Measurements from ENCODE around the gene RHEBL1. TPM values are rescaled to one million over a fixed set of nuclear protein-coding genes. Genes with fewer than 3 reads are reported as not detected.
"Not testable (repeated sequence)": the region's sequence is repeated elsewhere in the genome, so short reads cannot be mapped to it uniquely, and the experiment has no call there.

The RHEBL1 gene
- total RNA-seq, 2 donors from 2014 or later: 20.6 to 28.3 TPM

- H3K27ac Mint-ChIP-seq: no peak overlapping the region
- H3K27me3 Mint-ChIP-seq (ENCODE audit: low read depth): peaks cover 9% of the 10 kb centered on the region
- ATAC-seq (replicated peaks in 1 of 2) (no peak), DNase-seq (no peak)
- no peaks in the 10 kb centered on the region for H3K9me3 Mint-ChIP-seq
- no peaks in the 10 kb centered on the region for H3K36me3 Mint-ChIP-seq (ENCODE audit: insufficient read depth in 2 of 2)
- no peak overlapping the region for H3K4me3 Mint-ChIP-seq
- H3K4me1 Mint-ChIP-seq (ENCODE audit: low read depth): no peaks in the 10 kb centered on the region
Observed at GRCh38 chr12:49079793-49080192, 10.0 kb upstream of the RHEBL1 start.

- Mint-ChIP-seq H3K4me3 (no peak overlapping the region), H3K27ac (no peak overlapping the region), H3K27me3 (ENCODE audit: low read depth) (no peaks in the 10 kb centered on the region), H3K36me3 (ENCODE audit: insufficient read depth in 2 of 2) (peaks cover 3 to 5% of the 10 kb centered on the region in 2 donors), H3K9me3 (no peaks in the 10 kb centered on the region), H3K4me1 (ENCODE audit: low read depth) (peaks cover 25% of the 10 kb centered on the region)
- DNase-seq (no peak), ATAC-seq (replicated peaks in 1 of 2) (no peak)
Observed at GRCh38 chr12:49070971-49071370, 1.2 kb upstream of the RHEBL1 start.

- no peak for ATAC-seq (replicated peaks in 1 of 2)
- Mint-ChIP-seq H3K4me1 (ENCODE audit: low read depth) (peaks cover 27% of the 10 kb centered on the region), H3K27me3 (ENCODE audit: low read depth) (no peaks in the 10 kb centered on the region), H3K36me3 (ENCODE audit: insufficient read depth in 2 of 2) (peaks cover 3 to 5% of the 10 kb centered on the region in 2 donors), H3K27ac (peak overlapping the region; percentile 78), H3K9me3 (no peaks in the 10 kb centered on the region), H3K4me3 (peak overlapping the region; percentile 91 to 100)
- no peak for DNase-seq
Observed at GRCh38 chr12:49068879-49069506, 786 bp downstream of the RHEBL1 start.

GRCh38 chr12:49066120-49066519, 3.7 kb downstream of the RHEBL1 start:
- Mint-ChIP-seq H3K9me3 (no peaks in the 10 kb centered on the region), H3K4me1 (ENCODE audit: low read depth) (peaks cover 30% of the 10 kb centered on the region), H3K4me3 (no peak overlapping the region), H3K36me3 (ENCODE audit: insufficient read depth in 2 of 2) (peaks cover 4 to 6% of the 10 kb centered on the region in 2 donors), H3K27ac (no peak overlapping the region), H3K27me3 (ENCODE audit: low read depth) (no peaks in the 10 kb centered on the region)
- DNase-seq (no peak), ATAC-seq (replicated peaks in 1 of 2) (no peak)

GRCh38 chr12:49064767-49065152, 5.0 kb downstream of the RHEBL1 start:
- DNase-seq (no peak), ATAC-seq (replicated peaks in 1 of 2) (no peak)
- Mint-ChIP-seq H3K36me3 (ENCODE audit: insufficient read depth in 2 of 2) (peaks cover 4 to 6% of the 10 kb centered on the region in 2 donors), H3K4me3 (no peak overlapping the region), H3K27me3 (ENCODE audit: low read depth) (no peaks in the 10 kb centered on the region), H3K27ac (no peak overlapping the region), H3K4me1 (ENCODE audit: low read depth) (peaks cover 27% of the 10 kb centered on the region), H3K9me3 (no peaks in the 10 kb centered on the region)

GRCh38 chr12:49061916-49062315, 7.9 kb downstream of the RHEBL1 start:
- not testable (repeated sequence) for DNase-seq; ATAC-seq (replicated peaks in 1 of 2); H3K9me3 Mint-ChIP-seq; H3K27me3 Mint-ChIP-seq (ENCODE audit: low read depth); H3K27ac Mint-ChIP-seq; H3K36me3 Mint-ChIP-seq (ENCODE audit: insufficient read depth in 2 of 2)
- H3K4me1 Mint-ChIP-seq (ENCODE audit: low read depth): peaks cover 39% of the 10 kb centered on the region
- peak overlapping the region in 1 of 2 donors; percentile 50 for H3K4me3 Mint-ChIP-seq

- Mint-ChIP-seq H3K27me3 (ENCODE audit: low read depth) (no peaks in the 10 kb centered on the region), H3K9me3 (no peaks in the 10 kb centered on the region), H3K4me1 (ENCODE audit: low read depth) (peaks cover 46% of the 10 kb centered on the region), H3K36me3 (ENCODE audit: insufficient read depth in 2 of 2) (peaks cover 1 to 2% of the 10 kb centered on the region in 2 donors), H3K4me3 (peak overlapping the region; percentile 83 to 91), H3K27ac (peak overlapping the region; percentile 81)
- ATAC-seq (replicated peaks in 1 of 2) (peak; percentile 0 to 1), DNase-seq (no peak)
Observed at GRCh38 chr12:49061157-49061650, 8.6 kb downstream of the RHEBL1 start.

- DNase-seq (peak; percentile 89 to 92), ATAC-seq (replicated peaks in 1 of 2) (peak; percentile 83 to 86)
- H3K27ac Mint-ChIP-seq: peak within 1 kb of the TSS; percentile 85
- peaks cover 53% of the 10 kb centered on the region for H3K4me1 Mint-ChIP-seq (ENCODE audit: low read depth)
- H3K9me3 Mint-ChIP-seq: no peaks in the 10 kb centered on the region
- peaks cover 1 to 2% of the 10 kb centered on the region in 2 donors for H3K36me3 Mint-ChIP-seq (ENCODE audit: insufficient read depth in 2 of 2)
- no peaks in the 10 kb centered on the region for H3K27me3 Mint-ChIP-seq (ENCODE audit: low read depth)
- peak within 1 kb of the TSS; percentile 95 to 98 for H3K4me3 Mint-ChIP-seq
Observed at GRCh38 chr12:49060237-49061156, 9.3 kb downstream of the RHEBL1 start, which contains the start of gene KMT2D. TSS of gene KMT2D (minus strand) at chr12:49060794. CDS start at chr12:49055324, 5,470 bp downstream.

- DNase-seq: peak; percentile 40 to 44
- peak; percentile 29 to 34 for ATAC-seq (replicated peaks in 1 of 2)
- H3K27me3 Mint-ChIP-seq (ENCODE audit: low read depth): no peaks in the 10 kb centered on the region
- H3K4me3 Mint-ChIP-seq: peak overlapping the region; percentile 95 to 98
- peaks cover 1 to 7% of the 10 kb centered on the region in 2 donors for H3K36me3 Mint-ChIP-seq (ENCODE audit: insufficient read depth in 2 of 2)
- H3K4me1 Mint-ChIP-seq (ENCODE audit: low read depth): peaks cover 63% of the 10 kb centered on the region
- H3K9me3 Mint-ChIP-seq: no peaks in the 10 kb centered on the region
- H3K27ac Mint-ChIP-seq: peak overlapping the region; percentile 83
Observed at GRCh38 chr12:49059299-49060171, 10.2 kb downstream of the RHEBL1 start.

GRCh38 chr12:49059045-49059298, 10.8 kb downstream of the RHEBL1 start:
- no peaks in the 10 kb centered on the region for H3K27me3 Mint-ChIP-seq (ENCODE audit: low read depth)
- H3K4me3 Mint-ChIP-seq: peak overlapping the region; percentile 95 to 98
- H3K27ac Mint-ChIP-seq: peak overlapping the region; percentile 83
- peaks cover 65% of the 10 kb centered on the region for H3K4me1 Mint-ChIP-seq (ENCODE audit: low read depth)
- H3K36me3 Mint-ChIP-seq (ENCODE audit: insufficient read depth in 2 of 2): peaks cover under 1 to 6% of the 10 kb centered on the region in 2 donors
- ATAC-seq (replicated peaks in 1 of 2) (no peak), DNase-seq (no peak)
- H3K9me3 Mint-ChIP-seq: no peaks in the 10 kb centered on the region

- peaks cover 60% of the 10 kb centered on the region for H3K4me1 Mint-ChIP-seq (ENCODE audit: low read depth)
- H3K9me3 Mint-ChIP-seq: no peaks in the 10 kb centered on the region
- ATAC-seq (replicated peaks in 1 of 2) (no peak), DNase-seq (no peak)
- peak overlapping the region; percentile 83 for H3K27ac Mint-ChIP-seq
- peak overlapping the region; percentile 95 to 98 for H3K4me3 Mint-ChIP-seq
- H3K27me3 Mint-ChIP-seq (ENCODE audit: low read depth): no peaks in the 10 kb centered on the region
- peaks cover under 1 to 5% of the 10 kb centered on the region in 2 donors for H3K36me3 Mint-ChIP-seq (ENCODE audit: insufficient read depth in 2 of 2)
Observed at GRCh38 chr12:49058366-49059044, 11.3 kb downstream of the RHEBL1 start.

GRCh38 chr12:49057888-49058287, 11.9 kb downstream of the RHEBL1 start:
- Mint-ChIP-seq H3K4me1 (ENCODE audit: low read depth) (peaks cover 60% of the 10 kb centered on the region), H3K36me3 (ENCODE audit: insufficient read depth in 2 of 2) (peaks cover 4 to 8% of the 10 kb centered on the region in 2 donors)

More at GRCh38 chr12:49057888-49058287, 11.9 kb downstream of the RHEBL1 start:
- Mint-ChIP-seq H3K9me3 (no peaks in the 10 kb centered on the region), H3K27me3 (ENCODE audit: low read depth) (no peaks in the 10 kb centered on the region), H3K27ac (peak overlapping the region; percentile 70), H3K4me3 (peak overlapping the region; percentile 95 to 98)
- DNase-seq: no peak
- no peak for ATAC-seq (replicated peaks in 1 of 2)
